H9 (cell line): ENCODE measurements around the gene BPIFB4. TPM values are rescaled to one million over a fixed set of nuclear protein-coding genes. Genes with fewer than 3 reads are reported as not detected.

ENCODE experiments used
- DNase-seq: peaks from one replicate; pipeline ENCODE4 v3.0.0-alpha.2; 2017
- H2AFZ ChIP-seq: one replicate; pipeline ENCODE4 v1.6.1; 2013; ENCODE audit warnings: mild to moderate bottlenecking, low read length, control low read depth, moderate library complexity
- H2AK5ac ChIP-seq: 2 replicates; pipeline ENCODE4 v1.6.1; 2013; ENCODE audit warnings: low read length, control low read depth, mixed read lengths; ENCODE audit not compliant: insufficient read length
- H2BK120ac ChIP-seq: one replicate; pipeline ENCODE4 v1.6.1; 2013; ENCODE audit warnings: low read depth, mild to moderate bottlenecking, low read length, control low read depth, inconsistent platforms; ENCODE audit not compliant: poor library complexity, severe bottlenecking
- H2BK12ac ChIP-seq: 2 replicates; pipeline ENCODE4 v1.6.1; 2013; ENCODE audit warnings: low read length, control low read depth, mixed read lengths, low read depth; ENCODE audit not compliant: insufficient read length
- H2BK15ac ChIP-seq: 2 replicates; pipeline ENCODE4 v1.6.1; 2013; ENCODE audit warnings: low read depth, low read length, control low read depth
- H2BK20ac ChIP-seq: one replicate; pipeline ENCODE4 v1.6.1; 2013; ENCODE audit warnings: low read depth, mild to moderate bottlenecking, low read length, control low read depth, inconsistent platforms; ENCODE audit not compliant: poor library complexity, severe bottlenecking
- H2BK5ac ChIP-seq: 2 replicates; pipeline ENCODE4 v1.6.1; 2013; ENCODE audit warnings: low read length, control low read depth, mixed read lengths; ENCODE audit not compliant: insufficient read length
- H3K14ac ChIP-seq: 2 replicates; pipeline ENCODE4 v1.6.1; 2013; ENCODE audit warnings: low read length, control low read depth; ENCODE audit not compliant: insufficient read depth
- H3K18ac ChIP-seq: 2 replicates; pipeline ENCODE4 v1.6.1; 2013; ENCODE audit warnings: low read depth, mild to moderate bottlenecking, mixed read lengths, low read length, control low read depth; ENCODE audit not compliant: insufficient read length
- H3K23ac ChIP-seq: 2 replicates; pipeline ENCODE4 v1.6.1; 2013; ENCODE audit warnings: low read length, control low read depth, mixed read lengths, low read depth; ENCODE audit not compliant: insufficient read length
- H3K23me2 ChIP-seq: 2 replicates; pipeline ENCODE4 v1.6.1; 2013; ENCODE audit warnings: low read depth, mild to moderate bottlenecking, mixed read lengths, low read length, control low read depth; ENCODE audit not compliant: insufficient read length, poor library complexity, severe bottlenecking
- H3K27ac ChIP-seq: 2 replicates; pipeline ENCODE4 v1.5.1; 2013; ENCODE audit warnings: low read length, control low read depth, mixed read lengths, low read depth; ENCODE audit not compliant: insufficient read length
- H3K27me3 ChIP-seq: 2 replicates; pipeline ENCODE4 v1.6.1; 2013; ENCODE audit warnings: low read length, control low read depth, inconsistent platforms; ENCODE audit not compliant: insufficient read depth
- H3K4ac ChIP-seq: 2 replicates; pipeline ENCODE4 v1.6.1; 2013; ENCODE audit warnings: low read depth, mild to moderate bottlenecking, control low read depth, inconsistent platforms, low read length, moderate library complexity
- H3K4me1 ChIP-seq: 2 replicates; pipeline ENCODE4 v1.6.1; 2013; ENCODE audit warnings: low read length, control low read depth, inconsistent platforms; ENCODE audit not compliant: insufficient read depth
- H3K4me2 ChIP-seq: 2 replicates; pipeline ENCODE4 v1.6.1; 2013; ENCODE audit warnings: low read length, control low read depth, mixed read lengths; ENCODE audit not compliant: insufficient read length, insufficient read depth
- H3K56ac ChIP-seq: 2 replicates; pipeline ENCODE4 v1.6.1; 2013; ENCODE audit warnings: low read depth, mild to moderate bottlenecking, mixed read lengths, low read length, control low read depth; ENCODE audit not compliant: insufficient read length
- H3K79me1 ChIP-seq: 2 replicates; pipeline ENCODE4 v1.6.1; 2013; ENCODE audit warnings: low read depth, mild to moderate bottlenecking, moderate library complexity, low read length, control low read depth, inconsistent platforms; ENCODE audit not compliant: insufficient read depth, poor library complexity, severe bottlenecking
- H3K79me2 ChIP-seq: 2 replicates; pipeline ENCODE4 v1.6.1; 2013; ENCODE audit warnings: low read length, control low read depth, inconsistent platforms; ENCODE audit not compliant: insufficient read depth
- H3K9ac ChIP-seq: 2 replicates; pipeline ENCODE4 v1.6.1; 2013; ENCODE audit warnings: low read length, control low read depth, mixed read lengths; ENCODE audit not compliant: insufficient read length; ENCODE audit errors: extremely low read depth
- H3K9me3 ChIP-seq: one replicate; pipeline ENCODE4 v1.6.1; 2013; ENCODE audit warnings: low read depth, low read length, inconsistent platforms; ENCODE audit not compliant: control insufficient read depth
- H3T11ph ChIP-seq: one replicate; pipeline ENCODE4 v1.6.1; 2013; ENCODE audit warnings: mild to moderate bottlenecking, low read length, control low read depth, inconsistent platforms
- H4K20me1 ChIP-seq: one replicate; pipeline ENCODE4 v1.6.1; 2013; ENCODE audit not compliant: control insufficient read depth, insufficient read length, insufficient read depth
- H4K5ac ChIP-seq: 2 replicates; pipeline ENCODE4 v1.6.1; 2013; ENCODE audit warnings: low read depth, mild to moderate bottlenecking, mixed read lengths, low read length, control low read depth; ENCODE audit not compliant: insufficient read length
- H4K8ac ChIP-seq: replicated peaks from 2 replicates; pipeline ENCODE4 v1.6.1; 2013; ENCODE audit warnings: low read length, control low read depth, mixed read lengths, low read depth; ENCODE audit not compliant: insufficient read length
- H4K91ac ChIP-seq: 2 replicates; pipeline ENCODE4 v1.6.1; 2013; ENCODE audit warnings: low read depth, mild to moderate bottlenecking, moderate library complexity, mixed read lengths, low read length, control low read depth; ENCODE audit not compliant: insufficient read length
- H3K27ac Mint-ChIP-seq, 3 experiments: 2 replicates in 2 of 3; 3 replicates in 1 of 3; pipeline ENCODE4 v1.8.0; 2020 to 2021; ENCODE audit warnings: mixed read lengths in 3 of 3, mild to moderate bottlenecking in 1 of 3, moderate library complexity in 1 of 3
- H3K27me3 Mint-ChIP-seq: 2 replicates; pipeline ENCODE4 v1.8.0; 2021; ENCODE audit warnings: low read depth, mild to moderate bottlenecking, moderate library complexity, mixed read lengths
- H3K36me3 Mint-ChIP-seq, 3 experiments: 2 replicates in 2 of 3; 3 replicates in 1 of 3; pipeline ENCODE4 v1.8.0; 2020 to 2021; ENCODE audit warnings: low read depth in 3 of 3, mixed read lengths in 3 of 3; ENCODE audit not compliant: insufficient read depth in 1 of 3
- H3K4me1 Mint-ChIP-seq, 2 experiments: 2 replicates each; pipeline ENCODE4 v1.8.0; 2020; ENCODE audit warnings: mixed read lengths in 2 of 2
- H3K4me3 Mint-ChIP-seq, 2 experiments: 2 replicates in 1 of 2; 3 replicates in 1 of 2; pipeline ENCODE4 v1.8.0; 2020 to 2021; ENCODE audit warnings: mild to moderate bottlenecking in 2 of 2, mixed read lengths in 2 of 2, moderate library complexity in 1 of 2
- H3K9me3 Mint-ChIP-seq, 2 experiments: 2 replicates in 1 of 2; 3 replicates in 1 of 2; pipeline ENCODE4 v1.8.0; 2020; ENCODE audit warnings: mild to moderate bottlenecking in 2 of 2, mixed read lengths in 2 of 2, moderate library complexity in 1 of 2
- CTCF ChIP-seq: fragments of 200-600 bp; sonication (generic); conservative IDR thresholded peaks from 3 replicates; pipeline ENCODE4 v1.8.0; 2021; ENCODE audit warnings: antibody characterized with exemption, mild to moderate bottlenecking
- WGBS: extraction: QIAGEN DNeasy Blood & Tissue Kit; methylation state at CpG from one replicate; pipeline ENCODE4 v1.1.7; 2013; ENCODE audit warnings: missing lambda C conversion rate, low lambda C conversion rate, mixed read lengths; ENCODE audit not compliant: insufficient read length; ENCODE audit errors: extremely low coverage; 5-methylcytosine and 5-hydroxymethylcytosine counted together
- total RNA-seq: library from RNA; stranded (reverse); gene quantifications from 2 replicates; pipeline ENCODE4 v1.2.1, GENCODE V29; 2021

The BPIFB4 gene
- total RNA-seq, 1 experiment from 2014 or later, result not detected

- H3K4ac ChIP-seq, result no peak overlapping the region
- H3K27me3 ChIP-seq, result no peaks in the 10 kb centered on the region
- H2BK120ac ChIP-seq, result no peak overlapping the region
- no peak for DNase-seq
- H3K4me2 ChIP-seq, result no peak overlapping the region
- H3K4me3 Mint-ChIP-seq, result no peak overlapping the region
- no peak overlapping the region for H3T11ph ChIP-seq
- WGBS, result no CpG with 5 or more reads among the region's 9 CpGs
- peaks cover under 1% of the 10 kb centered on the region for H4K20me1 ChIP-seq
- no peak overlapping the region for H3K18ac ChIP-seq
- H3K9ac ChIP-seq, result no peak overlapping the region
- no peaks in the 10 kb centered on the region for H3K4me1 Mint-ChIP-seq
- H3K27me3 Mint-ChIP-seq, result peaks cover 7% of the 10 kb centered on the region
- H4K91ac ChIP-seq, result no peak overlapping the region
- no peak overlapping the region for H4K5ac ChIP-seq
- no peak overlapping the region for H3K14ac ChIP-seq
- H3K9me3 Mint-ChIP-seq, result no peaks in the 10 kb centered on the region; a peak in 1 of 5 replicates
- H2BK20ac ChIP-seq, result no peak overlapping the region
- no peaks in the 10 kb centered on the region for H3K4me1 ChIP-seq
- no peak overlapping the region for H3K27ac ChIP-seq
- H3K23me2 ChIP-seq, result no peaks in the 10 kb centered on the region
- H3K56ac ChIP-seq, result no peak overlapping the region
- H3K23ac ChIP-seq, result no peak overlapping the region
- no peak overlapping the region for H2BK5ac ChIP-seq
- H3K9me3 ChIP-seq, result no peaks in the 10 kb centered on the region
- no peak overlapping the region for H2BK15ac ChIP-seq
- H2BK12ac ChIP-seq, result no peak overlapping the region
- no peaks in the 10 kb centered on the region for H3K36me3 Mint-ChIP-seq
- no peaks in the 10 kb centered on the region for H3K79me2 ChIP-seq
- H3K79me1 ChIP-seq, result no peaks in the 10 kb centered on the region
- H2AFZ ChIP-seq, result no peak overlapping the region
- TF ChIP-seq CTCF, result no peak
- no peak overlapping the region for H4K8ac ChIP-seq
- no peak overlapping the region for H2AK5ac ChIP-seq
- H3K27ac Mint-ChIP-seq, result peak overlapping the region in 1 of 3 experiments; percentile 51; a peak in 2 of 7 replicates
Measured at GRCh38 chr20:33069673-33070072, 9.8 kb upstream of the BPIFB4 start.
